AG08395 (cell line): ENCODE results near the gene THSD7B.
"Not testable (repeated sequence)": the region's sequence is repeated elsewhere in the genome, so short reads cannot be mapped to it uniquely, and the experiment has no call there.

ENCODE experiments used
- DNase-seq: peaks from one replicate; pipeline ENCODE4 v3.0.0; 2012; ENCODE audit warnings: mixed read lengths, low spot score

The THSD7B gene

DNA sequence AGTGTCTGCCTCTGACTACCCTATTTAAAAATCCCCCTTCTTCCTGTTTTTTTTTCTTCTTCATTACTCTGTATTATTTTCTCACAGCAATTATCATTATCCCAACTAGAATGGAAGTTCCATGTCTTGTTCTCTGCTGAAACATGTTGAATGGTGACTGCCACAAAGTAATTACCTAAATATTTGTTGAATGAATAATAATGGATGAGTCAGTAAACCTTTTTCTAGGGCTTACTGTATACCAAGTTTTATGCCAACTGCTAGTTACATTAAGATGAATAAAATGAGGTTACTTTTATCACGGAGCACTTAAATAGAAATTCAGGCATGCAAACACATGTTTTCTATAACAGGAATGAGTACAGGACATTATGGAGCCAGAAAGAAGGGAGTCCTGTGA, 490.6 kb downstream of the THSD7B start:
- DNase-seq: peak; percentile 2

GRCh38 chr2:137261881-137262585, 496.7 kb downstream of the THSD7B start:
- DNase-seq: no peak

GRCh38 chr2:137262594-137262993, 497.2 kb downstream of the THSD7B start:
- DNase-seq: no peak

- no peak for DNase-seq
Measured at GRCh38 chr2:137287913-137288639, 522.7 kb downstream of the THSD7B start.

- no peak for DNase-seq
Measured at GRCh38 chr2:137291836-137292570, 526.7 kb downstream of the THSD7B start.

- DNase-seq: no peak
Measured at GRCh38 chr2:137298377-137298776, 533.0 kb downstream of the THSD7B start.

GRCh38 chr2:137300987-137301386, 535.6 kb downstream of the THSD7B start:
- no peak for DNase-seq

DNA sequence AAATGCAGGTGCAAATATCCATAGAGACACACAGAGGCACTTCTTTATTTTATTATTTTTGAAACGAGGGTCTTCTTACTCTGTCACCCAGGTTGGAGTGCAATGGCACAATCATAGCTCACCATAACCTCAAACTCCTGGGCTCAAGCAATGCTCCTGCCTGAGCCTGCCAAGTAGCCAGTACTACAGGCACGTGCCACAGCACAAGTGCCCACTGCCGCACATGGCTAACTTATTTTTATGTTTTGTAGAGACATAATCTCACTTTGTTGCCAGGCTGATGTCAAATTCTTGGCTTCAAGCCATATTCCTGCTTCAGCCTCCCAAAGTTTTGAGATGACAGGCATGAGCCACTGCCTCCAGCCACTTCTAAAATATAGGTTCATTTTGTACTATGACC, 537.6 kb downstream of the THSD7B start:
- DNase-seq: no peak

GRCh38 chr2:137316075-137316474, 550.7 kb downstream of the THSD7B start:
- DNase-seq: no peak

GRCh38 chr2:137321566-137321965, 556.2 kb downstream of the THSD7B start:
- no peak for DNase-seq

GRCh38 chr2:137331562-137331961, 566.2 kb downstream of the THSD7B start:
- DNase-seq: not testable (repeated sequence)

GRCh38 chr2:137333386-137334165, 568.2 kb downstream of the THSD7B start:
- DNase-seq: no peak

GRCh38 chr2:137336067-137336466, 570.7 kb downstream of the THSD7B start:
- no peak for DNase-seq

DNA sequence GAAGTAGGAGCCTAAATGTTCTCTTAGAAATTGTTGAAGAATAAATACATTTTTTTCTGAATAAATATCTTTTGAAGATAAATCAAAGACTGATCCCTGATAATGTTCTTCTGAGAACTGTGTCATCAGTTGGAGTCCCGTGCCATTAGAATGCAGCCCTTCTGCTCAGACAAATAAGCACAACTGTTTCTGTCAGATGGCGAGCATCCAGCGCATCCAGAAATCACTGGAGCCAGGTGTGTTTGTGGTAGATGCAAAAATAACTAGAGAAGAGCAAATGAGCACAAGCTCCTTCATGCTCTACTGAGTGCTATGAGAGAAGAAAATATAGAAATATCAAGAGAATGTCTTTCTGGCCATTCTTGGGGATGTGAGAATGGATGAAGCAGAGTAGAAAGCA, 573.7 kb downstream of the THSD7B start:
- no peak for DNase-seq

- DNase-seq: no peak
Measured at GRCh38 chr2:137345994-137346393, 580.6 kb downstream of the THSD7B start.

- DNase-seq: no peak
Measured at GRCh38 chr2:137348301-137348700, 583.0 kb downstream of the THSD7B start.

GRCh38 chr2:137357634-137358033, 592.3 kb downstream of the THSD7B start:
- no peak for DNase-seq

GRCh38 chr2:137367361-137367760, 602.0 kb downstream of the THSD7B start:
- DNase-seq: no peak

DNA sequence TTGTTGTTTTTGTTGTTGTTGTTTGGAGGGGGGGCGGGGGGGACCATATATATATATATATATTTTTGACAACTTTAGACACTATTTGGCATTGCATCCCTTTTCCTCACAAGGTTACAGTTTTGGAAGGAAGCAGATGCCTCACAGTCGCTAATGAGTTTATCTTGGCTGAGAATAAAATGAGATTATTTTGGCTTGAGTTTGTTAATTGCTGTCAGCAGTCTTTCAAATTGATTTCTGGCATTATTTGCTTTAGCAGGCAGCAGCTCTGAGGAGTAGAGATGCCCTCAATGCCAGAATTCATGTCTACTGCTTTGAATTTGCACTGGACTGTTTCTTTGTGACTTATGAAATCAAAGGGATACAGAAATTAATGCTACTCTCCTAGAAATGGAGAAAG, 603.8 kb downstream of the THSD7B start:
- DNase-seq: no peak

GRCh38 chr2:137379186-137379585, 613.8 kb downstream of the THSD7B start:
- DNase-seq: no peak

DNA sequence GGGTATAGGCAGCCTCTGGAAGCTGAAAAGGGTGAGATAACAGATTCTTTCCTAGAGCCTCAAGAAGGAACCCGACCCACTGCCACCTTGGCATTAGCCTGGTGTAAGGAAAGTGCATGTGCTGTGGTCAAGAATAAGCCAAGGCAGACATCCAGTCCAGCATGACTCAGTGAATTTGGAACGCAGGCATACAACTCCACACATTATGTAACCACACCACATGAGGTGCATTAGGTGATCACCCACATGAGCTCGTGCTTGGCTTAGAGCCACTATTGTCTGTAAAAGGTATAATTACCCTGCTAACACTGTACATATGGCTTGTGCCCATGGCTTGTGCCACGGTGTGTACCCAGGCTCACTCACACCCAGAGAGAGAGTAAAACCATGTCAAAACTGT, 615.3 kb downstream of the THSD7B start:
- DNase-seq: no peak

DNA sequence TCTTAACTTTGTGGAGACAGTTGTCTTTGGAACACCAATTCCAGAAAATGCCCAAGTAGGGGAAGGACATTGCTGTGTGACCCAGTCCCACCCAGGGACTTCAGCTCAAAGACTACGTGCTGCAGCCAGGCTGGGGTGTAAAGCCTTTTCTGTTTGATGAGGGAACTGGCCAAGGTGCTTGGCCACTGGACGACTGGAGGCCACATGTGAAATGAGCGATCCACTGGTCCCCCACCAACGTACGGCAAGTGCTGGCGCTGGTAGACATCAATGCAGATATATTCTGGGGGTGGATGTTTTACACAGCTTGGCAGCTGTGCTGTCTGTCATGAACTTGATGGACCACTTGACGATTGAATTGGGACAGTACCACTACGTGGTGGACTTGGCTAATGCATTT, 616.4 kb downstream of the THSD7B start:
- no peak for DNase-seq
